HTR-8/SVneo (cell line): ENCODE measurements around the gene TMEM54.
A peak's percentile ranks its signal among the peaks of the same experiment; 100 is the strongest.

ENCODE experiments used
- DNase-seq: peaks from one replicate; pipeline ENCODE4 v3.0.0; 2011; ENCODE audit warnings: low spot score, mixed read lengths; ENCODE audit not compliant: insufficient read length
- FAIRE-seq: peaks from 2 replicates; lab custom pipeline; 2011; peaks lifted over from hg19 to GRCh38; lab: Jason Lieb, UNC

The TMEM54 gene

GRCh38 chr1:32883338-32884031 lies 17.7 kb downstream of the TMEM54 start:
- FAIRE-seq (no peak), DNase-seq (no peak)

- no peak for FAIRE-seq
- DNase-seq: no peak
Observed at GRCh38 chr1:32881871-32882850, 19.0 kb downstream of the TMEM54 start.

GRCh38 chr1:32881291-32881690 lies 19.9 kb downstream of the TMEM54 start:
- DNase-seq (no peak), FAIRE-seq (no peak)

GRCh38 chr1:32878637-32879041 lies 22.6 kb downstream of the TMEM54 start:
- DNase-seq (no peak), FAIRE-seq (no peak)

- FAIRE-seq (no peak), DNase-seq (no peak)
Observed at GRCh38 chr1:32878183-32878582, 23.0 kb downstream of the TMEM54 start.

- DNase-seq: no peak
- FAIRE-seq: no peak
Observed at GRCh38 chr1:32877211-32878110, 23.7 kb downstream of the TMEM54 start.

- no peak for DNase-seq
- peak; percentile 31 for FAIRE-seq
Observed at GRCh38 chr1:32876341-32877210, 24.6 kb downstream of the TMEM54 start.

- DNase-seq (no peak), FAIRE-seq (no peak)
Observed at GRCh38 chr1:32874860-32875752, 26.1 kb downstream of the TMEM54 start.

- FAIRE-seq (no peak), DNase-seq (no peak)
Observed at GRCh38 chr1:32873484-32873883, 27.7 kb downstream of the TMEM54 start.

GRCh38 chr1:32872192-32872460 lies 29.1 kb downstream of the TMEM54 start:
- no peak for DNase-seq
- FAIRE-seq: no peak

- no peak for FAIRE-seq
Observed at GRCh38 chr1:32871364-32872191, 29.6 kb downstream of the TMEM54 start.

GRCh38 chr1:32870615-32871363 lies 30.4 kb downstream of the TMEM54 start, which contains the start of gene FNDC5:
FNDC5 (minus strand) TSS chr1:32870912.
- DNase-seq (no peak), FAIRE-seq (no peak)

More at GRCh38 chr1:32871364-32872191, 29.6 kb downstream of the TMEM54 start:
- no peak for DNase-seq

- DNase-seq (no peak), FAIRE-seq (no peak)
Observed at GRCh38 chr1:32869923-32870614, 31.1 kb downstream of the TMEM54 start.

GRCh38 chr1:32868806-32869455 lies 32.3 kb downstream of the TMEM54 start:
- DNase-seq (no peak), FAIRE-seq (no peak)

GRCh38 chr1:32868085-32868484 lies 33.1 kb downstream of the TMEM54 start:
- FAIRE-seq: no peak

GRCh38 chr1:32867671-32868070 lies 33.5 kb downstream of the TMEM54 start:
- DNase-seq (no peak), FAIRE-seq (no peak)

More at GRCh38 chr1:32868085-32868484, 33.1 kb downstream of the TMEM54 start:
- no peak for DNase-seq
